SK-N-DZ (cell line): ENCODE results near the gene AMFR.
A peak's percentile ranks its signal among the peaks of the same experiment; 100 is the strongest.

ENCODE experiments used
- DNase-seq: peaks from one replicate; pipeline ENCODE4 v3.0.0-alpha.2; 2015; ENCODE audit warnings: low spot score

AMFR gene

DNA sequence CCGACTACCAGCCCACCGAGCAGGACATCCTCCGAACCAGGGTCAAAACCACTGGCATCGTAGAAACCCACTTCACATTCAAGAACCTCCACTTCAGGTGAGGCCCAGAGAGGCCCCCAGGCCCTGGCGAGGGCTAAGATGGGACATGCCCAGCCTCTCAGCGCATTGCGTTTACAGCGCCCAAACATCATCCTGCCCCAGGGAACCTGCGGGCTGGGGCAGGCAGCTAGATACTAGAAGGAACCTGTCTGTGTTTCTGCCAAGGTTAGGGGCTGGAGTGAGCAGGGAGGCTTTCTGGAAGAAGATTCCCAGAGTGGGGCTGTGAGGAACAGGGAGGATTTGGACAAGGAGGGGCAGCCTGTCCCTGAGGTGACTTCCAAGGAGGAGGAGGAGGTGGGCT lies 90.6 kb downstream of the AMFR start:
- no peak for DNase-seq

DNA sequence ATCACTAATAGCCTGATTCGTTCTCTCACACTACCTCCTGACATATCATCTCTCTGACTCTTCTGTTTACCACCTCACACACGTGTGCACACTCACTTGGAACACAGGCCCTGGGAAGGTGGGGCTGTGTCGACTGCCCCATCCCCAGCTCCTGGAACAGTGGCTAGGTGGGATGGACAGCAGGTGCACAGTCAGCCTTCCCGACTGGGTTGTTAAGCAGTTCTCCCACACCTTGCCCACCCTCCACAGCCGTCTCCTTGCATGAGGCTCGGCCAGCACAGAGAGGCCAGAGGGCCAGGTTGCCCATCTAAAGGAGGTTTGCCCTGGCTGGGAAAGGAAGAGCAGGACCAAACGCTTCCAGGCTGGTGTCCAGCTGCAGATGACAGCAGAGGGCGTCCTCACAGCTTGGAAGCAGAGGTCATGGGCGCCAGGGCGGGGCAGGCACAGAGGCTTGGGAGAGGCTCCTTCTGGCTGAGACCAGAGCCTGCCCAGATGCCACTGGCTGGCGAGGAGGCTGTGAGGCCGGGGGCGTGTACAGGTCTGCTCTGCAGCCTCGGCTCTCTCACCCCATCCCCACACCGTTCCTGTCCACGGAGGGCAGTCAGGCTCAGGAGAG lies 92.8 kb downstream of the AMFR start:
- no peak for DNase-seq

DNA sequence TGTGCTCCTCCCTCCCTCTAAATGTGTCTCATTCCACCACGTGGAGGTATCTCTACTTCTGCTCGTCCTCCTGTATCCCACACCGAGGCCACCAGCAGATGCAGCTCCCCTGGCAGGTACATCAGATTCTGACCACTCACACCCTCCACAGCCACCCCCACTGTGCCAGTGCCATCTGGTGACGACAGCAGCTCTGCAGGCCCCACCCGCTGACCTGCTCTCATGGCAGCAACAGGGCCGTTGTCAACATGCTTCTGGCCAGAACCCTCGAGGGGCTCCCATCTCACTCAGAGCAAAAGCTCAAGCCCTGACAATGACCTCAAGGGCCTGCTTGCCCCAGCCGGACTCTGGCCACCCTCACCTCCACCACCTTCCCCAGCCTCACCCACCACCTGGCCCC lies 93.4 kb downstream of the AMFR start:
- DNase-seq = no peak

DNA sequence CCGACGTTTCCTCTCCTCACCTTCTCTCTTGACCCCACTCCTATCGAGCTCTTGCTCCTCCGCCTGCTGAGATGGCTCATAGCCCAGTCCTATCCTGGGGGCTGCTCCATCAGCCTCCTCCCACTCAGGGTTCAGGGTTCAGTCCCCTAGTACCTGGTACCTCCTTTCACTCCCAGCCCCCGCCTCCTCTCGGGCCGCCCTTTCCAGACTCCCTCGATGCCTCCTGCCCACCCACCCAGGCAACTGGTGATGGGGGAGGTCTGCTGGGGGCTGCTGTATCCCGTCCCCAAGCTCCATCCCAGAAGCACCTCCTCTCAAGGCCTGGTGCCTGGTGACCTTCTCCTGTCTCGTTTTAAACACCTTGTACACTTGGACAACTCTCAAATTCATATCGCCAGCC lies 93.9 kb downstream of the AMFR start:
- no peak for DNase-seq

DNA sequence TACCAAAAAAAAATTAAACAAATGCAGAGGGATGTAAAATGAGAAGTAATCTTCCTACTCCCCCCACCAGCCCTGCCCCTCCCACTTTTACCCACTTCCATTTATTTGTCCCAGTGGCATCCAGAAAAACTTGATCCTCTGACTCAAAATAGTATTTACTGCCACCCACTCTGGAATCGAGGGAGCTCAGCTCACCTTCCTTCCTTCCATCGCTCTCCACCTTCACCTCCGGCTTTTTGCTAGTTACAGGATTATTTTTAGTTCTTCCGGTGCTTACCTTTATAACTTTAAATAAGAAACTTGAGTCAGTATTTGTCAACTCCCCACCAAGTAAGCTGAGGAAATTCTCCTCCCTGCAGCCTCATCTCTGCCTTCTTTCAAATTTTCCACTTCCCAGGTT lies 94.9 kb downstream of the AMFR start:
- no peak for DNase-seq

DNA sequence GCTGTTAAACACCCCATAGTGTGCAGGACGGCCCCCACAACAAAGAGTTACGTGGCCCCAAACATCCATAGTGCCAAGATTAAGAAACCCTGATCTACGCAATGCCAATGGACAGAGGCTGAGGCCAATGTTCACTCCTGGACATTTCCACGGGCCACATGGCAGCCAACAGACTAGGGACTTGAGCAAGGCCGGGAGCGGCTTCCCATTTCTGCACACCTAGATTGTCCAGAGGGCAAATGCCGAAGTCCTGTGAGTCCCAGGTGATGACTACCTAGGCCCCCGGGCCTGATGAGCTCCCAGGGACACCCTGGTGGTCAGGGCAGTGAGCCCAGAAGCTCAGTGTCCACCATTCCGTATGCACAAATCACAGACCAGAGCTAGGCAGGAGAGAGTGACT lies 95.5 kb downstream of the AMFR start:
- DNase-seq = no peak

DNA sequence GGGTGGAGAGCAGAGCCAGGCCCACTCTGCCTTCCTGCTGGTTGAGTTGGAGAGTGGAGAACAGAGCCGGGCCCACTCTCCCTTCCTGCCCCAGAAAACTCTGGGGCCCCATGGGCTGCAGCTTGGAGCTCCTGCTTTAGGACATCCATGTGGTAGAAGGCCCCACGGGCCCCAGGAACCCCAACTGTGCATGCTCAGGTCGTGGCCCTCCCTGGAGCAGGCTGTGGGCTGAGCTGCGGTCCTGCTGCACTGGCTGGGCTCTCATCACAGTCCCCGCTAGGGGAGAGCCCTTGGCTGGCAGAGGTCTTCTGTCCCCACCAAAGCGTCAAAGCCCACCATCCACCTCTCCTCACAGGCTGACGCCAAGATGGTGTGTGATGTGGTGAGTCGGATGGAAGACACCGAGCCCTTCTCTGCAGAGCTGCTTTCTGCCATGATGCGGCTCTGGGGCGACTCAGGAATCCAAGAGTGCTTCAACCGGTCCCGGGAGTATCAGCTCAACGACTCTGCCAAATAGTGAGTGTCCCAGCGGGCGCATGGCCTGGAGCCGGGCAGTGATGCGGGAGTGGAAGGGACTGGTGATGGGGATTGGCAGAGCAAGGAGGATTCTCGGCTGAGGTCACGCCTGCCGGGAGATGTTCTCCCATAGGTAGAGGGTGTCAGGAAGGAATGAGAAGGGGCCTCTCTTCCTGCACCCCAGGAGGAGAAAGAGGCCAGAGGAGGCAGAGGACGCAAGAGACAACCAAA lies 96.9 kb downstream of the AMFR start:
- DNase-seq = no peak

DNA sequence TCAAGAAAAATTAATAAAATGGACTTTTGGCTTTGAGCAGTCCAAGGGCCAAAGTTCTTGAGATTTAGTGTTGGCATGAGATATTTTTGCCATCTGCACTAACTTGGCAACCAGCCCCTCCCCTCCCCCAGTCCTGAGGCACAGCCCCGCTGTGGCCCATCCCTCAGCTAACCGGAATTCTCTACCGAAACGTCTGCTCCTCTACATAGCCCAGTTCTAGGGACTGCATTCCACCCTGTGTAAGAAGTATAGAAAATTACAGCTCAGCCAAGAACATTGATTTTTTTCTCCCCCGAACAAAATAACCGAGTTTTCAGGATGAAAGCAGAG lies 97.5 kb downstream of the AMFR start:
- DNase-seq = no peak

DNA sequence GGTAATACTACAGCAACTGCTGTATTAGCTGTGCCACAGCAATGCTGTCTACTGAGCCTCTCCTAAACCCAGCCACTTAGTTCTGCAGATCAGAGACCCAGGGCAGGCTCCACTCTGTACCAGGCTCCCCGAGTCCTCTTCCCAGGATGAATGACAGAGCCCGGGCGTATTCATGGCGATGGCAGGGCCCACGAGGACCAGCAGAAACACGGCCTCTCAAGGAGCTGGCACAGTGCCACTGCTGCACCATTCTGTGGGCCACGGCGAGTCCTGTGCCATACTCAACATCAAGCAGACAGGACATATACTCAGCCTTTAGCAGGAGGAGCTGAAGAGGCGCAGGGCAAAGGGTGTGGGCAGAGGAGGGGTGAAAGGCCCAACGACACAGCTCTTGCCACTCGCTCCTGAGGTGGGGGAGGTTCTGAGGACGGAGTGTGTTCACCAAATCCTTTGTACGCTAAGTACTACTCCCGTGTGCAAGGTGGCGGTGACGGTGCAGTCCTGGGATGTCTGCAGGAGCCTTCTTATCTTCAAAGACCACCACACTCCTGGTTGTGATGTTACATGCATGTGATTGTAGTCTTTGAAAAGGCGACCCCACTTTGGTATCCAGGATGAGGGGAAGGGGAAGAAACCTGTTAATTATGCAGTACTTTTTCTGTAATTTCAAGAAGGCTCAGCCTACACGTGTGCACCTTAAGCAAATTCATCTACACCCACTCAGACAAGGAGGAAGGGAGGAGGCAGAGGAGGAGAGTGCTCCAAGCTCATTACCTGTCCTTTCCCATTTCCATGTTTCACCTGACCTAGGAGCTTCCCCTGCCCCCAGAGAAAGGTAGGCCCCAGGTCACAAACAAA lies 98.0 kb downstream of the AMFR start:
- DNase-seq = no peak

DNA sequence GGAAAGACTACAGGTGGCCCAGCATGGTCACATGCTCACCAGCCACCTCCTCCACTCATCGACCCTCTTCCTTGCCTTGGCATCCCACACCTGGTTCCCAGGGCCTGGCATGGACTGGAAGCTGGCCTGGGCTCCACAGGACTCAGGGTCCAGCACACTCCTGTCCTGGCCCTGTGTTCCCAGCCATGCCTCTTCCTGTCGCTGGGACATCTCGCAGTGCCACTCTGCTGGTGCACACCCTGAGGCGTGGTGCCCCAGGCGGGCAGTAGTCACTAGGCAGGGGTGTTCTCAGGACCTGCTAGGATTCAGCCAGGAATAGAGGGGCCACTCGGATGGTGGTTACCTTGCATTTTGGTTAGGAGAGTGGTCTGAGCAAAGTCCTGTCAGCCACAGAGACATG lies 99.4 kb downstream of the AMFR start:
- no peak for DNase-seq

DNA sequence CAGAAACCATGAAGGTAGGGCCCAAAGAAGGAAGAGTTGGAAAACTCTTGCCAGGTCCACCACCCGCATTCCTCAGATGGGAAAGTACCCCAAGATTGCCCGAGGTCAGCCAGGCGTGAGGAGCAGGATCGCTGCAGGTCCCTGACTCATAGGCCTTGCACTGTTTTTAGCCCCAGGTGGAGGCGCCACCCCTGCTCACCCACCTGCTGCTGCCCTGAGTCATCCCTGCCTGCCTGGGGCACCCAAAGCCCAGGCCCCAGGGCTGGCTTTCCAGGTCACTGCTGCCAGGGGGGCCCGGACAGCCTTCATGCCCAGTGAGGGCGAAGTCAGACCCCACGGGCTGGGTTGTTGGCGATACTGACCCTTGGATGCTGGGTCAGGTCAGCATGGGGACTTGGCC lies 100.9 kb downstream of the AMFR start:
- DNase-seq = no peak

DNA sequence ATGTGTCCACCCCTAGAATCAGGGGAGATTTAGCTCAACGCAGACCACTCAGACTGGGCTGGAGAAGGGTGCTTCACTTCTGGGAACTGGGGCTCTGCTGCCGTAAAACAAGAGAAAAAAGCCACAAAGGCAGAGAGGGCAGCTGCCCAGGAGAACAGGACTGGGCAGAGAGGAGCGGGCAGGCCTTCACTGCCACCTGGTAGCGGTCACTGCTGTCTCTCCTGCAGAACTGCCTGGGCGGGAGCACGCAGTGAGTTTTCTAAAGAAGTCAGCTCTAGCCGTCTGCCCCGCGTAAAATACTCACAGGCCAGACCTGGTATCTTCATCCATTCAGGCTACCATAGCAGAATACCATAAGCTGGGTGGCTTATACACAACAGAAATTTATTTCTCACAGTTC lies 103.8 kb downstream of the AMFR start:
- DNase-seq = no peak

DNA sequence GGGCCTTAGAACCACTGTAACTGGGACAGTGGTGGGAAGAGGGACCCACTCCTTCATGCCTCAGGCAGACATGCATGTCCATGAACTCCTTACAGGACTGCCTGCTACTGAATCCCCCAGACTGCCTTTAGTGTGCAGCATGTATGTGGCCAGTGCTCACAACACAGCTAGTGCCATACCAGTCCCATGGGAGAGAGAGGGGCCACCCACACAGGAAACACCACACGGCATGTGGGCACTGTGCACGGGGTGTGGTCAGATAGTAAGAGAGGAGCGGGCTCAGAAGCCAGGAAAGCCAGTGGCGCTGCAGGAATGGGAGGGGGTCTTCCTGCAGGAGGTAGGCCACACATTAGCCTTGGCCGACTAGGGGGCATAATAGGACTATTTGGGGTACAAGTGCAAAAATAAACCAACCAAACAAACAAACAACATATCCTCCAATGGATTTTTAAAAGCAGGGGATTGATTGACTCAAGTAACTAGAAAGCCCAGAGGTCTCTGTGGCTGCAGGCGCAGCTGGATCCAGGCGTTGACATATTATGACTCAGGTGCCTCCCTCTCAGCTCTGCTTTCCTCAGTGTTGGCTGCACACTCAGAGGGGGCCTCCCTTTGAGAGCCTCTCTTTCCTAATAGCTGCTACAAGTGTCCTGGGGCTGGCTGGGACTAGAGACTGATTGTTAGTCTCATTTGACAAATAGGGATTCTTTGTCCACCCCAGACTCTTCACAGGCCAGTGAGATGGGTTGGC lies 104.4 kb downstream of the AMFR start:
- DNase-seq = no peak

DNA sequence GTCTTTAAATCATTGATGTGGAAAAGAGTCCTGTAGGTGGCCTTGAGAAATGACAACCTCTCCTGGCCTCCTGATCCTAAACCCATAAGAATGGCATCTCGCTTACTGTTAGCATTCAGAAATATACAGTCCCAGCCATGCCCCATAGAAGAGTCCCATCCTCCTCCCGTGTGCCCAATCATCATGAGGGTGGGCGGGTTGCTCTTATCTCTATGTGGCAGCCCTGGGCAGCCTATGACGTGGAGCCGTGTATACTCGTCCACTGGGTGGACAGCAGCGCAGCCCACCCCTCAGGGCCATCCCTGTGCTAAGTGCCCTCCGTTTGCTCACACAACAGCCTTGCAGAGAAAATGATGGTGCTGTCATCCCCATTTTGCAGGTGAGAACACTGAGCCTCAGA lies 105.3 kb downstream of the AMFR start:
- no peak for DNase-seq

DNA sequence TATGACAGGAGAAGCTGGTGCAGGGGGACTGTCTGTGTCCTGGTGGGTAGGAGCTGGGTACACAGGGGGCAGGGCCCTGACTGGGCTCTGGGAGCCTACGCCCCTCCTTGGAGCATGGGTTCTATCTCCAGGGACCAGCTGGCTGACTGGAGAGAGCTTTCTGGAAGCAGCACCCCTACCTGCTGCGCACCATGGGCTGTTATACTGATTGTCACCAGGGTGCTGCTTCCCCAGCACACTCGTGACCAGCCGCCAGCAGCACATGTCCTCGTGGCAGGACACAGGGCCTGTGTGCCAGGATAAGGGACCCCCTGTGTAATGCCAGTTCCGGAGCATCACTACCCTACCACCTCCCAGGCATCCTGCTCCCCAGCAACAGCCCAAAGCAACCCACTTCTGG lies 106.0 kb downstream of the AMFR start:
- DNase-seq = no peak

DNA sequence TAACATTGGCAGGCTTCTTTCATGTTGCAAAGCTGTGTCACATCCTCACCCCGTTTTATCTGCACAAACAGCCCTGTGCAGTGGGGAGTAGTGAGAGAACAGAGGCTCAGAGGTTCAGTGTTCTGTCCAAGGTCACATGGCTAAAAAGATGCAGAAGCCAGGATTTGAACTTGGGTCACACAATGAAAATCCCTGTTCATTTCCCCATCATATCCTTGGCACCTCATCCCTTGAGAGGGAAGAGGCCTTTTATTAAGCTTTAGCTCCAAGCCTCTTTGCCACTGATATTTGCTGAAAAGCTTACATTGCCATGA lies 106.6 kb downstream of the AMFR start:
- no peak for DNase-seq

DNA sequence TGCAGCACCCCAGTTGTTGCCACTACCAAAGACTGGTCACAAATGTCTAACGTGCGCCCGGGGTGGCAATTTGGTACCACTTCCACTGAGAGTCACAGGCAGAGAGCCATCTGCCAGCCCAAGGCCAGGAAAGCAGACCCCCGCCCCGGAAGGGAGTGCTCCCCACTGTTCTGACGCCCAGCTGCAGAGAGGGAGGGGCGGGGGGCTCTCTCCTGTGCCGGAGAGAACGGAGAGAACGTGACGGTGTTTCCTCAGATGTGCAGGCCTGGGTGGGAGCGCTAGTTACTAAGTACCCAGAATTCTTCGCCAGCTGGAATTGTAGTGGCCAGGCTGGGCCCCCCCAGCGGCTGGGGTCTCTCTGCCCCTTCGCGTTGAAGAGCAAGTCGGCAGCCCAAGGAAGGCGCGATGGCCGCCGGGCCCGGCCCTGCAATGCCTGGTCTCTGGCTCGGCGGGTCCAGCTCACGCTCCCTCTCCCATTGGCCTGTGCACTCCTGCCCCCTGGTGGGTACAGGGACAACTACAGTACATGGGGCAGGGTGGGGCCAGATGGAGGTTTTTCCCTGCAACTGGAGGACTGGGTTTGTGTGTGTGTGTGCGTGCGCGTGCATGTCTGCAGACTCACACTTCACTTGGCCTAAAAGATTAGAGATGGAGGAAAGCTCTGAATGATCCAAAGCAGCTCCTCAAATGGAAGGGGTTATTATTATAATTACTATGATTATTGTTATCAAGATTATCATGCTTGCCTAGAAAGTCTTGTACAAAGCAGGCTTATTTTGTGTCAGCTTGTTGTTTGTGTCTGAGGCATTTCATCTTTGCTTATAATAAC lies 107.1 kb downstream of the AMFR start:
- peak; percentile 76 for DNase-seq

DNA sequence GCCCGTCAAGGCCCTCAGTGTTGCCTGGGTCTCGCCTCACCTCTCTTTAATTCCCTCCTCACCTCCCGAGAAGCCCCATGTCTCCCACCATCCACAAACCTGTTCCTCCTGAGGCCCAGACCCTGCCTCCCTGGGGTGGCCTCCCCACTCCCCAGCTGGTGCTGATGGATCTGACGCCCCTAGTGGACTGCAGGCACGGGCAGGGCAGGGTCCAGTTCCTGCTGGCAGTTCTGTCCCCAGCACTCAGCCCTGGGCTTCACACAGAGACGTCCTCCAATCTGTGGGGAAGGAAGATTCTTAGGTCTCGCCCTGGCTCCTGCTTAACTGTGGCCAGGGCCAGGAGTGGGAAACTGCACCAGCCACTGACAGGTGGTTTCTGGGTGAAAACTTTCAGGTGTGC lies 108.8 kb downstream of the AMFR start:
- DNase-seq = no peak

DNA sequence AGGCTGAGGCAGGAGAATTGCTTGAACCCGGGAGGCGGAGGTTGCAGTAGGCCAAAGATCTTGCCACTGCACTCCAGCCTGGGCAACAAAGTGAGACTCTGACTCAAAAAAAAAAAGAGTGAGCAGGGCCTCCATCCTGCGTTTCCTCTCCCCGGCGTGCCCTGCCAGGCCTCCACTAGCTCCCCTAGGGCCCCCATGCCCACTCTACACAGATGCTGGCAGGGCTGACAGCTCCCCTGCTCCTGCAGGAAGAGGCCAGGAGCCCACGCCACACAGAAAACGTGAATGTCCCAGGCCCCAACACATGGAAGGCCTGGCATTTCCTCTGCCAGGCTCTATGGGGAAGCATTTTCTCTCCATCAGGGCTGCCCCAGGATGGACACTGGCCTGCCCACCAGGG lies 109.4 kb downstream of the AMFR start:
- DNase-seq = no peak

DNA sequence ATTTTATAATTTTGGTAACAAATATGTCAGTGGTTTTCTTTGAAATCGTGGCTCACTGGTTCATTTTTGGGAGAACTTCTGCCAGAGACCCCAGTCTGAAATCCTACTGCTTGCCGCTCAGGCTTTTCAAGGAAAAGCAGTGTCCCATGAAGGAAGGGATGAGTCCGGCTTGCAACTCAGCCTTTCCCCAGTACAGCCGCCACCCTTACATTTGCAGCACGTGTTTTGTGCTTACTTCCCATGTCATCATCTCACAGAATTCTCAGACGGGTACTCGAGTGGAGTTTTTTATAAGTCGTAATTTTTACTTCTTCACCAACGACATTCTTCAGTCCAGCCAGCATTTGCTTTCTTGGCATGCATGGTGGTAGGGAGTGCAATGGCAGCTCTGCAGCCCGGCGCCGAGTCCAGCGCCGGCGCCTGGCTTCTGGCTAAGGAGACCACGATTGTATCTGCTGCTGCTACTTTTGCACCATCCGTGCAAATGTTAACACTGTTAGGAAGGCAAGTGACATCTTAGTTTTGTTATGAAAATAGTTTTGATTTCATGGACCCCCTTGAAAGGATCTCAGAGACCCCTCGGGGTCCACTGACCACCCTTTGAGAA lies 111.0 kb downstream of the AMFR start:
- DNase-seq = no peak

DNA sequence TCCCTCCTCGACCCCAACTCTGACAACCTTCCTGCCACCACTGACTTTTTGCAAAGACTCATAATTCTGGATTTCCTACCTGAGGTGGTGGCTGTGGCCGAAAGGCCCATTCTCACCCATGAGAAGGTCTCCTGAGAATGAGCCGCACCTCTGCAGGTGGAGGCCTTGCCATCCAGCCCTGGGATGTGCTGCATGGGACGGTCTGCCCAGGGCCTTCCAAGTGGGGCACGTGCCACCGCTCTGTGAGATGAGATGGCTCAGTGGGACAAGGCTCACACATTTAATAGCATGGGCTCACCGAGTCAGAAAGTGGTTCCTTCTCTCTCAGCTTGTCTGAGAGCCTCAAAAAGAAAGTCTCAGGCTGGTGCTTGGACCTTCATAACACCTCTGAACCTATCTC lies 112.8 kb downstream of the AMFR start:
- DNase-seq = no peak
